Measurements from ENCODE around the gene PRKCA. TPM values are rescaled to one million over a fixed set of nuclear protein-coding genes. Genes with fewer than 3 reads are reported as not detected.
"Not testable (repeated sequence)": the region's sequence is repeated elsewhere in the genome, so short reads cannot be mapped to it uniquely, and the experiment has no call there.

The PRKCA gene
- total RNA-seq, 2 donors from 2014 or later, result 84.9 to 93.9 TPM

DNA sequence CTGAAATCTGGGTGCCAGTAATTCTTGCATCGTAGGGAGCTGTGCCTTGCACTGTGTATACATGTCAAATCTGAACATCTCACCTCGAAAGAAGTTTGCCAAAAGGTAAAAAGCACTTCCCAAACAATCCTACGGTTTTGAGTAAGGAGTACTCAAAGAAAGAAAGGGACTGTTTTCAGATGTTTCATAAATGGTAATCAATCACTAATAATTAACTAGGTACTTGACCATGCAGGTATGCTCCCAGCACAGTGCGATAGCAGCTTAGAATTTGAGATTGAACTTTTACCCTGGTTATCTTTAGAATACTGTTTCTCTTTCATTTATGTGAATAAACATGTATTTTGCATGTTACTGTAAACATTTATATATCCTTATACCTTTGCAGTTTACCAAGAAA is 39.0 kb downstream of the PRKCA start:
- no peaks in the 10 kb centered on the region for H3K27me3 Mint-ChIP-seq
- ATAC-seq (no peak), DNase-seq (no peak)
- no peak overlapping the region for H3K27ac Mint-ChIP-seq
- H3K4me1 Mint-ChIP-seq, result peaks cover 29% of the 10 kb centered on the region
- H3K9me3 ChIP-seq (ENCODE audit: control insufficient read depth, low read length, poor library complexity, severe bottlenecking), result no peaks in the 10 kb centered on the region
- no peak overlapping the region for H3K4me3 Mint-ChIP-seq
- no peaks in the 10 kb centered on the region for H3K36me3 Mint-ChIP-seq (ENCODE audit: low read depth)

DNA sequence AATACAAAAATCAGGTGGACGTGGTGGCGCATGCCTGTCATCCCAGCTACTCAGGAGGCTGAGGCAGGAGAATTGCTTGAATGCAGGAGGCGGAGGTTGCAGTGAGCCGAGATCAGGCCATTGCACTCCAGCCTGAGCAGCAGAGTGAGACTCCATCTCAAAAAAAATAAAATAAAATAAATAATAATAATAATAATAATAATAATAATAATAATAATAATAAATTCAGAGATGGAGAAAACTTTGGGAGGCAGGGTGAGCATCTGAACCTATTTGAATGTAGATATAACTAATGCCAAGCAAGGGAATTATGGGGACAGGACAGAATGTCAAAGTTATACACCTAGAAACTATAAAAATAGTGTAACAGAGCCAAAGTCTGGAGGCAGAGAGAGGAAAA is 39.9 kb downstream of the PRKCA start:
- not testable (repeated sequence) for H3K4me3 Mint-ChIP-seq; DNase-seq; H3K36me3 Mint-ChIP-seq (ENCODE audit: low read depth); H3K27me3 Mint-ChIP-seq; H3K9me3 ChIP-seq (ENCODE audit: control insufficient read depth, low read length, poor library complexity, severe bottlenecking); ATAC-seq; H3K27ac Mint-ChIP-seq
- peaks cover 29% of the 10 kb centered on the region for H3K4me1 Mint-ChIP-seq

DNA sequence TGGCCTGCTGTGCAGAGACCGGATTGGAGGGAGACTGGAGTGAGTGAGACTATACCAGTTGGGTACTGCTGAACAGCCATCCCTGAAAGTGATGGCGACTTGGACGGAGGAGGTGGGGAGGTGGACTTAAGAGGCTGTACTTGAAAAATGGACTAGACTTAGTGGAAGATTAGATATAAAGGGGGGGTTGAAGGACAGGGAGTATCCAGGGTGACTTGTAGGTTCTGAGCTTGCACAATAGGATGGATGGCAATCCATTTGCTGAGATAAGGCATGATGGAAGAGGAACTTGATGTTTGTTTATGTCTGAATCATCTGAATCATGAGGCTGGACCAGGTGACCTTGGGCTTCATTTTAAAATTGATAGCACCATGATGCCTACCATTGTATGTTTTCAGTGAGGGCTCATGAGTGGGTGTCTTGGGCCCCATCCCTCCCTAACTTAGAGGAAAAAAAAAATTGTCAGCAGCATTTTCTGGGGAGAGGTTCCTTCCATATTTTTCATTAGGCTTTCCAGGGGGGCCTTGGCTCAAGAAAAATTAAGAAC is 41.2 kb downstream of the PRKCA start:
- Mint-ChIP-seq H3K4me1 (peaks cover 24% of the 10 kb centered on the region), H3K27ac (no peak overlapping the region), H3K4me3 (no peak overlapping the region), H3K27me3 (no peaks in the 10 kb centered on the region), H3K36me3 (ENCODE audit: low read depth) (no peaks in the 10 kb centered on the region)
- ATAC-seq (no peak), DNase-seq (no peak)
- H3K9me3 ChIP-seq (ENCODE audit: control insufficient read depth, low read length, poor library complexity, severe bottlenecking), result no peaks in the 10 kb centered on the region

DNA sequence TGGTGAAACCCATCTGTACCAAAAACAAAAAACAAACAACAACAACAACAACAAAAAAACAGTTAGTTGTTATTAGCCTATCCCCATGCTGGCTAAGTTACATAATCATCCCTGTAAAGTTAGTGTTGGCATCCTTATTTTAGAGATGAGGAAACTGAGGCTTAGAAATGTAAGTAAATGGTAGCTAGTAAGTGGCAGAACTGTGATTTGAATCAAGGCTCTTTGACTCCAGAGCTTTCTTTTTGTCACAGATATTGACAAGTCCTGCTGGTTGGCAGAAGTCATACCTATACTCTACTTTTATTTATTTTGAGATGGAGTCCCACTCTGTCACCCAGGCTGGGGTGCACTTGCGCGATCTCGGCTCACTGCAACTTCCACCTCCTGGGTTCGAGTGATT is 42.1 kb downstream of the PRKCA start:
- Mint-ChIP-seq H3K27me3 (no peaks in the 10 kb centered on the region), H3K4me3 (no peak overlapping the region), H3K4me1 (peaks cover 22% of the 10 kb centered on the region), H3K27ac (no peak overlapping the region), H3K36me3 (ENCODE audit: low read depth) (no peaks in the 10 kb centered on the region)
- H3K9me3 ChIP-seq (ENCODE audit: control insufficient read depth, low read length, poor library complexity, severe bottlenecking), result no peaks in the 10 kb centered on the region
- ATAC-seq (no peak), DNase-seq (no peak)

DNA sequence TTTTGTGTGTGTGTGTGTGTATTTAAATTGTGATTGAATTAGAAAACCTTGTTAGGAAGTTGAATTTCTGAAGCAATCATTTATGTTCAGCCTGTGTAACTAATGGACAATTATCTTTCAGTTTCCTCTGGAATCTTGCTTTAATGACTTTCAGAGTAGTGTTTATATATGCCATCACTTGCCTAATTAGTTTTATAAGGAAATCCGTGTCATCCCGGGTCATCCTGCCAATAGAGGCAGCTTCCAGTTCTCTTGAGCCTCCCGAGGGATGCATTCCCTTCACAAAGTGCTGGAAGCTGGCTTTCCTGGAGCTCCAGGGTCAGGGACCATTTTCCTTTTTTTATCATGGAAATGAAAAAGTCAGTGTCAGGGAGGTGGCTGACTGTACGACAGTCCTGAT is 42.9 kb downstream of the PRKCA start:
- no peak overlapping the region for H3K4me3 Mint-ChIP-seq
- H3K36me3 Mint-ChIP-seq (ENCODE audit: low read depth), result no peaks in the 10 kb centered on the region
- H3K4me1 Mint-ChIP-seq, result peaks cover 18% of the 10 kb centered on the region
- no peak for ATAC-seq
- H3K27me3 Mint-ChIP-seq, result no peaks in the 10 kb centered on the region
- no peaks in the 10 kb centered on the region for H3K9me3 ChIP-seq (ENCODE audit: control insufficient read depth, low read length, poor library complexity, severe bottlenecking)
- no peak overlapping the region for H3K27ac Mint-ChIP-seq
- DNase-seq, result no peak

DNA sequence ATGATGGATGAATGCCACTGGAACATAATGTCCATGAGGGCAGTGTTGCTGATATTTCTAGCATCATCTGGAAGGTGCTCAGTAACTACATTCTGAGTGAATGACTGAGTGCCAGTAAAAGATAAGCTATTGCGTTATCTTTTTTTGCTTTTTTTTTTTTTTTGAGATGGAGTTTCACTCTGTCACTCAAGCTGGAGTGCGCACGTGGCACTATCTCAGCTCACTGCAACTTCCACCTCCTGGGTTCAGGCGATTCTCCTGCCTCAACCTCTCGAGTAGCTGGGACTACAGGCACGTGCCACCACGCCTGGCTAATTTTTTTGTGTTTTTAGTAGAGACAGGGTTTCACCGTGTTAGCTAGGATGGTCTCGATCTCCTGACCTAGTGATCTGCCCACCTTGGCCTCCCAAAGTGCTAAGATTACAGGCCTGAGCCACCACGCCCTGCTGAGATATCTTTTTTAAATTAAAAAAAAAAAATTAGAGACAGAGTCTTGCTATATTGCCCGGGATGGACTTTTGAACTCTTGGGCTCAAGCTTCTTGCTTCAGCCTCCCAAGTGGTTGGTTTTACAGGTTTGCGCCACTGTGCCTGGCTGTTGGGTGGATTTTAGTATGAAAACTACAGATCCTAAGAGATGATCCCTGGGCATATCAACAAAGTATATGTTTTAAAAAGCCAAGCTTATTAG is 43.7 kb downstream of the PRKCA start:
- ATAC-seq; H3K27me3 Mint-ChIP-seq; H3K9me3 ChIP-seq (ENCODE audit: control insufficient read depth, low read length, poor library complexity, severe bottlenecking); DNase-seq; H3K27ac Mint-ChIP-seq; H3K36me3 Mint-ChIP-seq (ENCODE audit: low read depth); H3K4me3 Mint-ChIP-seq: not testable (repeated sequence)
- peaks cover 20% of the 10 kb centered on the region for H3K4me1 Mint-ChIP-seq

DNA sequence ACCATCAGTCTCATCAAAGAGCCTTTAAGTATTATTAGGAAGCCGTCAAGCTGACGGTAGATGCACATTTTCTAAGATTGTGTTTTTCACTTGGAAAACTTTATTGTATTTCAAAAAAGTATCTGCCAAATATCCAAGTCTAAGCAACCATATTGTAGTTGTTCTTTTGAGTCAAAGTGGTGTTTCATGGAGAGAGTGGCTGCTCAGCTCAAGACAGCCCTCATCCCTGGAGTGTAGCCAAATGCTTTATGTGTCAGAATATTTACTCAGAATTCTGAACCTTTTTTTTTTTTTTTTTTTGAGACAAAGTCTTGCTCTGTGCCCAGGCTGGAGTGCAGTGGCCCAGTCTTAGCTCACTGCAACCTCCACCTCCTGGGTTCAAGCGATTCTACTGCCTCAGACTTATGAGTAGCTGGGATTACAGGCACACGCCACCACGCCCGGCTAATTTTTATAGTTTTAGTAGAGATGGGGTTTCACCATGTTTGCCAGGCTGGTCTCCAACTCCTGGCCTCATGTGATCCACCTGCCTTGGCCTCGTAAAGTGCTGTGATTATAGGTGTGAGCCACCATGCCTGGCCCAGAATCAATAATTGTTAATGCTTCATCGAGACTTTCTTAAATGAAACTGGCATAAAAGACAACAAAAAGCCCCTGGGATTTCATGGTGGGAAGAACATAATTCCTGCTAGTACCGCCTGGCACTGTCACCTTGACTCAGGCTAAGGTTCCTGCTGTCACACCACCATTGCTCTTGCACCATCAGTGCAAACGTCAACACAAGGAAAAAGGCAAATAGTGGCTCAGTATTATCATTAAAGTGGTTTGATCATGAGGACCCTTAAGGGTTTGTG is 45.5 kb downstream of the PRKCA start:
- DNase-seq, result no peak
- Mint-ChIP-seq H3K36me3 (ENCODE audit: low read depth) (peaks cover 4% of the 10 kb centered on the region), H3K4me3 (no peak overlapping the region), H3K27ac (no peak overlapping the region), H3K4me1 (peaks cover 29% of the 10 kb centered on the region), H3K27me3 (no peaks in the 10 kb centered on the region)
- H3K9me3 ChIP-seq (ENCODE audit: control insufficient read depth, low read length, poor library complexity, severe bottlenecking), result no peaks in the 10 kb centered on the region
- ATAC-seq, result no peak

DNA sequence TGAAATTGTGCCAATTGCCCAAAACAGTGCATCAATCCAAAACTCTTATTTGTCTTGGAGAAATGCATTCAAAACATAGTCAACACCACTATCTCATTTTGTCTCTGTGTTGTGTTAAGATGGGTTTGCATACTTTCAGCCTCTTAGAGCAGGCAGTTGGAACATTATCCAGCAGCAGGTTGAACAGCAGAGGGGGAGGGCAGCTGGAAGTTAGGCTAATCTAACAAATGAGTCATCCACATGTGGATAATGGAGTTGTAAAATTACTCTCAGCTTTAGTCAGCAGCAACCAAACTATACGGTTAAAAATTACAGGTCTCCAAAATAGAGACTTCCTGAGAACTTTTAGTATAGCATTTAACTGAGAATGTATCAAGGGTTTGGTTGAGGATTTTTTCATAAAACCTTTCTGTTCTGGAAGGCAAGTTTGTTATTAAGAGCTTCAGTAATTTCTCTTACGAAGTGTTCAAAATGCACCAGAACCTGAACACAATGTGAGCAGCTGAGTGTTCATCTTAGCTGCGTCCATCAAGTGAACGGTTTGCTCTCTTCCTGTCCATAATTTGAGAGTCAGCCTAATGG is 46.3 kb downstream of the PRKCA start:
- peaks cover 24% of the 10 kb centered on the region for H3K4me1 Mint-ChIP-seq
- H3K9me3 ChIP-seq (ENCODE audit: control insufficient read depth, low read length, poor library complexity, severe bottlenecking), result no peaks in the 10 kb centered on the region
- no peaks in the 10 kb centered on the region for H3K27me3 Mint-ChIP-seq
- no peak overlapping the region for H3K4me3 Mint-ChIP-seq
- H3K27ac Mint-ChIP-seq, result no peak overlapping the region
- H3K36me3 Mint-ChIP-seq (ENCODE audit: low read depth), result peaks cover 4% of the 10 kb centered on the region
- ATAC-seq (no peak), DNase-seq (no peak)

DNA sequence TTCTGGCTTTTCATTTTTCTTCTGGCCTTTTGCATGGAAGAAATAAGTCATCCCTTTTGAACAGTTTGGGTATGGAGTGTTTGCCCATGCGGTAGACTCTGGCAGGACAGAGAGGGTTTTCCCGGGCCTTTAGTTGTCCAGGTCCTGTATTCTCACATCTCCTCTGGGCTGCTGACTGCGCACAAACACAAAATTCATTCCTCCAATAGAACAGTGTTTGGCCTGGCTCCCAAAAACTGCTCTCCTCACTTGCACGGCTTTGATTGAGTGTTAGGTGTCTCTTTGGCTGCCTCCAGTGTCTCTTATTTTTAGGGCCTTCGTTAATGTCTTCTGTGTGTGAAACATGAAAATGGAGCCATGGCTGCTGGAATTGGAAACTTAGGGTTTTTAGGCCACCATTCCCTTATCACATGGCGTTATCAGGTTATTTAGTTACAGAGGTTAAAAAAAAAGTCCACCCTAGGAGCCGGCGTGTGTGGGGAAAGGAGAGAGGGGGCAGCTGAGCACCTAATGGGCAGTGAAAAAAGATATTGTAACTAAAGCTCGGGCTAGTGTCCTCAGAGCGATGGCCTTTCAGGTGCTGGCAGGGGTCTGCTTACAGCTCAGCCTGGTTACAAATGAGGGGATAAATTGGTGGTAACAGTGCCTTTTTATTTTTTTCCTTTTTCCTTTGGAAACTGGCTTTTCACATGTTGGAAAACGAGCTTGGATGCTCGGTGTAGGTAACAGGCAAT is 47.3 kb downstream of the PRKCA start:
- no peak for DNase-seq
- ATAC-seq, result no peak
- no peaks in the 10 kb centered on the region for H3K27me3 Mint-ChIP-seq
- peaks cover 34% of the 10 kb centered on the region for H3K4me1 Mint-ChIP-seq
- H3K9me3 ChIP-seq (ENCODE audit: control insufficient read depth, low read length, poor library complexity, severe bottlenecking), result no peaks in the 10 kb centered on the region
- H3K4me3 Mint-ChIP-seq, result no peak overlapping the region
- H3K27ac Mint-ChIP-seq, result peak overlapping the region; percentile 43
- H3K36me3 Mint-ChIP-seq (ENCODE audit: low read depth), result peaks cover 4% of the 10 kb centered on the region

DNA sequence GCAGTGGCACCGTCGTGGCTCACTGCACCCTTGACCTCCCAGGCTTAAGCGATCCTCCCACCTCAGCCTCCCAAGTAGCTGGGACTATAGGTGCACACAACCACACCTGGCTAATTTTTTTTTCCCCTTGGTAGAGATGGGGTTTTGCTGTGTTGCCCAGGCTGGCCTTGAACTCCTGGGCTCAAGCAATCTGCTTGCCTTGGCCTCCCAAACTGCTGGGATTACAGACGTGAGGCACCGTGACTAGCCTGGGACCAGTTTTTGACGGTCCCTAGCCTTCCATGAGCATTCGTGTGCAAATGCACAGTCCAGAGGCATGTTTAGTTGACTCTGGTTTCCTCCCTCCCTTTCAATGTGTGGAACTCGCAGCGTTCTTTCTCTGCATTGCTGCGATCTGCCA is 48.2 kb downstream of the PRKCA start:
- DNase-seq; H3K36me3 Mint-ChIP-seq (ENCODE audit: low read depth); H3K27me3 Mint-ChIP-seq; H3K9me3 ChIP-seq (ENCODE audit: control insufficient read depth, low read length, poor library complexity, severe bottlenecking); ATAC-seq; H3K4me3 Mint-ChIP-seq: not testable (repeated sequence)
- H3K4me1 Mint-ChIP-seq, result peaks cover 36% of the 10 kb centered on the region
- peak overlapping the region; percentile 43 for H3K27ac Mint-ChIP-seq

DNA sequence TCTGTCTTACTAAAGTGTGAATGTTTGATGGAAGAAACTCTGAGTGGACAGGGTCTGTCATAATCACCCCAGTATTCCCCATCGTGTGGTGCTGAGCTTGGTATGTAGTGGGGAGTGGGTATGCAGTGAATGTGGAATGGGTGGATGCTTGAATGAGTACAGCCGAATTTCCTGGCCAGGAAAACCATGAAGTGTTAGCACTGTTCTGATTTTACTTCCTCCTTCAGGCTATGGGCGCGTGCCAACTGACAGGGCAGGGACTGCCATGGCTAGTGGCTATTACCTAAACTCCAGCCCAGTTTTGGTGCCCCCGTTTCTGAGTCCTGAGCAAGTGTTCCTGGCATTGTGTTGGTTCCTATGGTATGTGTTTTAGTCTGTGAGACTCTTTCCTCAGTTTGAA is 48.6 kb downstream of the PRKCA start:
- DNase-seq (no peak), ATAC-seq (no peak)
- peaks cover 4% of the 10 kb centered on the region for H3K36me3 Mint-ChIP-seq (ENCODE audit: low read depth)
- peak overlapping the region; percentile 43 for H3K27ac Mint-ChIP-seq
- H3K9me3 ChIP-seq (ENCODE audit: control insufficient read depth, low read length, poor library complexity, severe bottlenecking), result no peaks in the 10 kb centered on the region
- peaks cover 36% of the 10 kb centered on the region for H3K4me1 Mint-ChIP-seq
- H3K4me3 Mint-ChIP-seq, result no peak overlapping the region
- H3K27me3 Mint-ChIP-seq, result no peaks in the 10 kb centered on the region

DNA sequence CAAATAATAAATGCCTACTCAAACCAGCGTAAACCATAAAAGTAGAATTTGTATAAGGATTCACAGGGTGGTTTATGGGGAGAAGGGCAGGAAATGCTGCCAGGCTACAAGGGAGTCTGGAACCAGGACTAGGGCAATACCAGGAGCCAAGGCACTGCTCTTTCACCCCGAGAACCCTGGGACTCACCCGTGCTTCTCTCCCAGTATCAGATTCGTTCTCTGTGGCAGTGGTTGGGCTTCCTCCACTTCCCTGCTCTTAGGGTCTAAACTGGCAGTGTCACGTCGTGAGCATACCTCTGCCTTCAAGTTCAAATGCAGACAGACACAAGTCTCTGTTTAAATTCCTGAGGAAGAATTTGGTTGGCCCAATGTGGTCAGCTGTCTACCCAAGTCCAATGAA is 49.3 kb downstream of the PRKCA start:
- H3K36me3 Mint-ChIP-seq (ENCODE audit: low read depth), result peaks cover 4% of the 10 kb centered on the region
- no peaks in the 10 kb centered on the region for H3K9me3 ChIP-seq (ENCODE audit: control insufficient read depth, low read length, poor library complexity, severe bottlenecking)
- ATAC-seq (no peak), DNase-seq (no peak)
- no peak overlapping the region for H3K27ac Mint-ChIP-seq
- no peak overlapping the region for H3K4me3 Mint-ChIP-seq
- peaks cover 36% of the 10 kb centered on the region for H3K4me1 Mint-ChIP-seq
- no peaks in the 10 kb centered on the region for H3K27me3 Mint-ChIP-seq

DNA sequence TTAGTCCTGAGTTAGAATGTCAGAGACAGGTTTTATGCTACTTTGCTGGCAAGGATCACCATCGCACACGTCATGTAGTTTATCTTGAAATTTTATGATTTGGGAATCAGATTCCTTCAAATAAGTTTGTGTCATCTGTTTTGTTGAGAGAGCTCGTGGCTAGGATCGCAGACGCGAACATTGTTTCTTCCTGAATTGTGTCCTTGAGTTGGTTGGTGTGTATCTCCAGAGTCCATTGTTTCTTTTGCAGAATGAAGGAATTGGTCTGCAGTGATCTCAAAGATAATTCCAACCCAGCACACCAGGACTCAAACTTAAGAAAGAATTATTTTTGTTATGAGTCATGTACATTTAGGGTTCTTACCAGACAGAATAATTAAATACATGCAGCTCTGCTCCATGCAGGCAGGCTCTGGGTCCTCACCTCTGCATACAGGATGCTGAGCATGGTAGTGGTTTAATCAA is 51.6 kb downstream of the PRKCA start:
- DNase-seq (no peak), ATAC-seq (no peak)
- peaks cover 4% of the 10 kb centered on the region for H3K36me3 Mint-ChIP-seq (ENCODE audit: low read depth)
- peaks cover 36% of the 10 kb centered on the region for H3K4me1 Mint-ChIP-seq
- H3K9me3 ChIP-seq (ENCODE audit: control insufficient read depth, low read length, poor library complexity, severe bottlenecking), result no peaks in the 10 kb centered on the region
- H3K27ac Mint-ChIP-seq, result no peak overlapping the region
- no peak overlapping the region for H3K4me3 Mint-ChIP-seq
- no peaks in the 10 kb centered on the region for H3K27me3 Mint-ChIP-seq

Data from T-helper 17 cell (primary cell).